HCT116 (cell line): ENCODE data around the gene PNPLA6. TPM values are rescaled to one million over a fixed set of nuclear protein-coding genes. Genes with fewer than 3 reads are reported as not detected.

Experiments
- ATAC-seq: fragments of 200-7000 bp; cut with Tn5 transposase; 2 replicates; pipeline ENCODE4 v1.9.1; 2020; ENCODE audit warnings: mild to moderate bottlenecking, moderate library complexity
- BruUV-seq: library from RNA; stranded (reverse); fragments of 400-500 nt; replicated peaks from 2 replicates; lab custom pipeline; 2021; lab: Mats Ljungman, UMichigan
- CTCF ChIA-PET: fragments of 300-600 bp; sonication (Branson Sonifier 250); formaldehyde crosslinking; loops from one replicate; lab custom pipeline; 2021; ENCODE audit warnings: antibody characterized with exemption; lab: Charles Lee
- POLR2A ChIA-PET: fragments of 300-600, 350-600 bp; sonication (Branson Sonifier 250); formaldehyde crosslinking; loops from one replicate; lab custom pipeline; 2021; ENCODE audit warnings: antibody characterized with exemption; lab: Charles Lee
- RAD21 ChIA-PET, 2 experiments: fragments of 300-600 bp; sonication (Branson Sonifier 250); formaldehyde crosslinking; loops; one replicate each; lab custom pipeline; 2023; ENCODE audit warnings: low total read pairs in 2 of 2; ENCODE audit not compliant: uncharacterized antibody in 2 of 2, unreplicated experiment in 2 of 2, low non-redundant PET in 1 of 2; lab: Charles Lee
- DNase-seq: peaks from one replicate; pipeline ENCODE4 v3.0.0-alpha.2; 2010; ENCODE audit warnings: low read depth, low spot score
- H2AFZ ChIP-seq: fragments of 200-600 bp; shearing (Covaris generic), sonication (generic); 2 replicates; pipeline ENCODE4 v1.6.1; 2017; ENCODE audit warnings: low read depth, mixed run types, mixed read lengths, antibody characterized with exemption, low read length; ENCODE audit not compliant: poor library complexity, severe bottlenecking
- H3K27ac ChIP-seq: 2 replicates; pipeline ENCODE4 v1.5.1; 2012; ENCODE audit warnings: low read depth, low read length
- H3K27me3 ChIP-seq: fragments of 200-600 bp; sonication (generic); 2 replicates; pipeline ENCODE4 v1.6.1; 2016; ENCODE audit warnings: mixed run types, low read length, mixed read lengths; ENCODE audit not compliant: insufficient read depth
- H3K36me3 ChIP-seq, 2 experiments: fragments of 200-500 bp in 1 of 2; fragments of 200-600 bp in 1 of 2; sonication (Bioruptor generic) in 1 of 2; sonication (generic) in 1 of 2; 2 replicates each; pipeline versions ENCODE4 v1.5.1 to v1.6.1; 2014 to 2016; ENCODE audit warnings: low read length in 2 of 2, inconsistent platforms in 1 of 2, mixed read lengths in 1 of 2, mixed run types in 1 of 2; ENCODE audit not compliant: insufficient read depth in 2 of 2, control insufficient read depth in 1 of 2
- H3K4me1 ChIP-seq, 2 experiments: fragments of 200-600 bp in 1 of 2; sonication (generic) in 1 of 2; 2 replicates each; pipeline versions ENCODE4 v1.5.1 to v1.6.1; 2012 to 2017; ENCODE audit warnings: low read length in 2 of 2, inconsistent platforms in 1 of 2, mild to moderate bottlenecking in 1 of 2, mixed read lengths in 1 of 2, mixed run types in 1 of 2, moderate library complexity in 1 of 2; ENCODE audit not compliant: insufficient read depth in 2 of 2, control insufficient read depth in 1 of 2
- H3K4me2 ChIP-seq: fragments of 200-600 bp; sonication (generic); 2 replicates; pipeline ENCODE4 v1.6.1; 2017; ENCODE audit warnings: mixed run types, low read length, mixed read lengths
- H3K4me3 ChIP-seq, 2 experiments: fragments of 200-600 bp in 1 of 2; sonication (generic) in 1 of 2; replicated peaks in 1 of 2; 2 replicates each; pipeline ENCODE4 v1.5.1; 2011 to 2016; ENCODE audit warnings: low read length in 2 of 2, control low read depth in 1 of 2, low read depth in 1 of 2, mild to moderate bottlenecking in 1 of 2, mixed read lengths in 1 of 2, mixed run types in 1 of 2
- H3K79me2 ChIP-seq: fragments of 200-600 bp; sonication (generic); 2 replicates; pipeline ENCODE4 v1.6.1; 2017; ENCODE audit warnings: mild to moderate bottlenecking, mixed run types, low read length, moderate library complexity, mixed read lengths; ENCODE audit not compliant: insufficient read depth
- H3K9ac ChIP-seq: fragments of 200-600 bp; sonication (generic); 2 replicates; pipeline ENCODE4 v1.6.1; 2016; ENCODE audit warnings: low read length, mixed read lengths
- H3K9me2 ChIP-seq: fragments of 200-600 bp; sonication (generic), shearing (Covaris generic); 2 replicates; pipeline ENCODE4 v1.6.1; 2017; ENCODE audit warnings: mixed run types, mild to moderate bottlenecking, moderate library complexity; ENCODE audit not compliant: insufficient read depth
- H3K9me3 ChIP-seq, 2 experiments: fragments of 200-500 bp in 1 of 2; fragments of 200-600 bp in 1 of 2; sonication (Bioruptor generic) in 1 of 2; sonication (generic) in 1 of 2; 2 replicates each; pipeline ENCODE4 v1.6.1; 2014 to 2017; ENCODE audit warnings: low read length in 2 of 2, mixed read lengths in 2 of 2, inconsistent platforms in 1 of 2, low read depth in 1 of 2, mild to moderate bottlenecking in 1 of 2, mixed run types in 1 of 2, moderate library complexity in 1 of 2; ENCODE audit not compliant: control insufficient read depth in 1 of 2, insufficient read depth in 1 of 2
- H4K20me1 ChIP-seq: fragments of 200-600 bp; sonication (generic), shearing (Covaris generic); 2 replicates; pipeline ENCODE4 v1.6.1; 2017; ENCODE audit warnings: mixed run types, mild to moderate bottlenecking, moderate library complexity; ENCODE audit not compliant: insufficient read depth
- ATF3 ChIP-seq: IDR thresholded peaks from 2 replicates; pipeline ENCODE4 v1.6.1; 2012
- CBX3 ChIP-seq: IDR thresholded peaks from 2 replicates; pipeline ENCODE4 v1.6.1; 2012; ENCODE audit warnings: low read depth
- CEBPB ChIP-seq: IDR thresholded peaks from 2 replicates; pipeline ENCODE4 v1.6.1; 2012; ENCODE audit warnings: low read depth
- CTCF ChIP-seq, 3 experiments: fragments of 200-600 bp in 1 of 3; sonication (generic) in 1 of 3; IDR thresholded peaks in 2 of 3; conservative IDR thresholded peaks in 1 of 3; 2 replicates each; pipeline ENCODE4 v1.5.1; 2012 to 2017; ENCODE audit warnings: low read depth in 2 of 3, low read length in 2 of 3, antibody characterized with exemption in 1 of 3, borderline replicate concordance in 1 of 3, control low read depth in 1 of 3, mild to moderate bottlenecking in 1 of 3, mixed read lengths in 1 of 3, mixed run types in 1 of 3, moderate library complexity in 1 of 3; ENCODE audit not compliant: insufficient read depth in 1 of 3
- EGR1 ChIP-seq: IDR thresholded peaks from 2 replicates; pipeline ENCODE4 v1.6.1; 2012; ENCODE audit warnings: low read depth
- ELF1 ChIP-seq: IDR thresholded peaks from 2 replicates; pipeline ENCODE4 v1.6.1; 2012; ENCODE audit warnings: low read depth, borderline replicate concordance
- EZH2 ChIP-seq: fragments of 200-600 bp; sonication (generic); IDR thresholded peaks from 2 replicates; pipeline ENCODE4 v1.6.1; 2017; ENCODE audit warnings: antibody characterized with exemption, mixed run types
- EZH2phosphoT487 ChIP-seq: fragments of 200-600 bp; IDR thresholded peaks from 2 replicates; pipeline ENCODE4 v1.6.1; 2018; ENCODE audit warnings: antibody characterized with exemption, borderline replicate concordance
- FOSL1 ChIP-seq: IDR thresholded peaks from 2 replicates; pipeline ENCODE4 v1.6.1; 2012; ENCODE audit warnings: low read depth
- MAX ChIP-seq: IDR thresholded peaks from 2 replicates; pipeline ENCODE4 v1.6.1; 2012
- POLR2A ChIP-seq: IDR thresholded peaks from 2 replicates; pipeline ENCODE4 v1.7.0; 2011; ENCODE audit warnings: borderline replicate concordance; ENCODE audit not compliant: insufficient read depth, insufficient read length; ENCODE audit errors: extremely low read depth
- SIN3A ChIP-seq: IDR thresholded peaks from 2 replicates; pipeline ENCODE4 v1.6.1; 2012; ENCODE audit warnings: low read depth
- SP1 ChIP-seq: IDR thresholded peaks from 2 replicates; pipeline ENCODE4 v1.6.1; 2012; ENCODE audit warnings: low read depth
- SRF ChIP-seq: IDR thresholded peaks from 2 replicates; pipeline ENCODE4 v1.6.1; 2012; ENCODE audit warnings: low read depth
- TCF7L2 ChIP-seq: IDR thresholded peaks from 2 replicates; pipeline ENCODE4 v1.7.0; 2011; ENCODE audit warnings: borderline replicate concordance, inconsistent platforms; ENCODE audit not compliant: insufficient read depth, insufficient read length; ENCODE audit errors: extremely low read depth
- YY1 ChIP-seq: IDR thresholded peaks from 2 replicates; pipeline ENCODE4 v1.6.1; 2011; ENCODE audit warnings: low read length, low read depth, moderate library complexity, mild to moderate bottlenecking; ENCODE audit not compliant: insufficient replicate concordance; ENCODE audit errors: extremely low read depth
- ZBTB33 ChIP-seq: IDR thresholded peaks from 2 replicates; pipeline ENCODE4 v1.6.1; 2011; ENCODE audit warnings: mild to moderate bottlenecking, low read length, moderate library complexity; ENCODE audit not compliant: insufficient replicate concordance; ENCODE audit errors: extremely low read depth
- ZFX ChIP-seq: fragments of 450-650 bp; IDR thresholded peaks from 2 replicates; pipeline ENCODE4 v1.6.1; 2017
- ZNF274 ChIP-seq: fragments of 200-500 bp; sonication (Bioruptor generic); IDR thresholded peaks from 2 replicates; pipeline ENCODE4 v1.6.1; 2014; ENCODE audit warnings: mild to moderate bottlenecking, low read depth, low read length, inconsistent platforms
- intact Hi-C: fragments of 100-400 bp; cut with micrococcal nuclease; formaldehyde crosslinking; loops from 2 replicates; pipeline ENCODE4 v1.10.0; 2022
- total RNA-seq: library from RNA; stranded (reverse); gene quantifications from one replicate; pipeline ENCODE4 v1.2.1, GENCODE V29; 2021; ENCODE audit not compliant: unreplicated experiment

Gene PNPLA6
- total RNA-seq, 1 experiment from 2014 or later: 159 TPM

- no peak for TF ChIP-seq EGR1
- TF ChIP-seq POLR2A: no peak
Observed at GRCh38 chr19:7516878-7517277, 18.6 kb upstream of the PNPLA6 start (continued).

GRCh38 chr19:7519361-7520130 lies 16.0 kb upstream of the PNPLA6 start:
- Histone ChIP-seq H3K9me2 (no peaks in the 10 kb centered on the region), H3K27ac (no peak overlapping the region), H3K4me1 (peaks cover 17 to 33% of the 10 kb centered on the region in 2 experiments), H3K36me3 (no peaks in the 10 kb centered on the region), H3K4me2 (no peak overlapping the region), H3K9me3 (no peaks in the 10 kb centered on the region), H3K27me3 (no peaks in the 10 kb centered on the region), H2AFZ (no peak overlapping the region), H4K20me1 (no peaks in the 10 kb centered on the region), H3K79me2 (peaks cover 4% of the 10 kb centered on the region; the same call in 1 of the 2 replicates), H3K4me3 (no peak overlapping the region), H3K9ac (no peak overlapping the region)
- TF ChIP-seq CEBPB: no peak
- TF ChIP-seq CBX3: no peak
- TF ChIP-seq EZH2phosphoT487: no peak
- no peak for TF ChIP-seq SIN3A
- TF ChIP-seq ELF1: no peak
- no peak for TF ChIP-seq FOSL1
- no peak for TF ChIP-seq YY1
- no peak for TF ChIP-seq TCF7L2
- TF ChIP-seq ZFX: no peak
- no peak for TF ChIP-seq SRF
- TF ChIP-seq ZBTB33: no peak
- no peak for TF ChIP-seq ZNF274
- no peak for TF ChIP-seq MAX
- no peak for TF ChIP-seq EZH2
- TF ChIP-seq SP1: no peak
- TF ChIP-seq ATF3: no peak
- TF ChIP-seq CTCF (IDR thresholded peaks at IDR 0.05 in 2 of 3, conservative IDR thresholded peaks at IDR 0.05 in 1 of 3; ENCODE audit: borderline replicate concordance in 1 of 3, insufficient read depth in 1 of 3, low read depth in 2 of 3, low read length in 2 of 3): no peak
- TF ChIP-seq POLR2A: no peak
- DNase-seq (no peak), ATAC-seq (no peak)
- BruUV-seq: no TSS peak
- intact Hi-C loops: no loop called here
- RAD21 ChIA-PET: no interaction called here
- POLR2A ChIA-PET: no interaction called here
- CTCF ChIA-PET: no interaction called here
